ENCODE results near the gene MVB12B. TPM values are rescaled to one million over a fixed set of nuclear protein-coding genes. Genes with fewer than 3 reads are reported as not detected.

Gene MVB12B
- total RNA-seq, 1 experiment from 2014 or later: 9.4 TPM

DNA sequence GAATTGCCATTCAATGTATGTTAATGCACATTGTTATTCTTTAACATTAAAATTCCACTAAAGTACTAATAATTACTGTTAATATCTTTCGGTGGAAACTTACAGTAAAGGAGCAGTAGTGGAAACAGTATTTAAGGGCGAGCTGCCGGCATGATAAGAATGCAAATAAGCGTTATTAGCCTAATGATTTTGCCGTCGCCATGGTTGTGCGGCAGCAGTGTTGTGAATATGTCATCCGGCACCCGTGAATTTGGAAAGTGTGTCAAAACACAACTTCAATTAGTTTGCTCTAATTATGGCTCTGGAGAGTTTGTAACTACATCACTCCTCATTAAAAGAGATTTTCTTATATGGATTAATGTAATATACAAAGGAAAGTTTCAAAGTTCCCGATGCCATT lies 81.4 kb downstream of the MVB12B start:
- intact Hi-C loops (cut with micrococcal nuclease; ENCODE audit: unreplicated experiment): no loop called here
- ChIA-PET CTCF (no interaction called here), POLR2A (no interaction called here)
- no peaks in the 10 kb centered on the region for H3K9me3 ChIP-seq (ENCODE audit: control insufficient read depth, insufficient read depth, low read depth, low read length)
- H3K27me3 ChIP-seq (ENCODE audit: control insufficient read depth, insufficient read depth, low read length): no peaks in the 10 kb centered on the region
- H3K4me1 ChIP-seq (ENCODE audit: control insufficient read depth, insufficient read depth, low read length): no peaks in the 10 kb centered on the region
- TF ChIP-seq SIN3A (IDR thresholded peaks at IDR 0.05; ENCODE audit: borderline replicate concordance, insufficient read depth, low read depth, low read length): no peak
- no peak for TF ChIP-seq TCF7L2 (IDR thresholded peaks at IDR 0.05; ENCODE audit: low read depth, low read length)
- no peak for TF ChIP-seq POLR2AphosphoS5 (IDR thresholded peaks at IDR 0.05; ENCODE audit: low read depth, low read length)
- TF ChIP-seq, protein P1, sequence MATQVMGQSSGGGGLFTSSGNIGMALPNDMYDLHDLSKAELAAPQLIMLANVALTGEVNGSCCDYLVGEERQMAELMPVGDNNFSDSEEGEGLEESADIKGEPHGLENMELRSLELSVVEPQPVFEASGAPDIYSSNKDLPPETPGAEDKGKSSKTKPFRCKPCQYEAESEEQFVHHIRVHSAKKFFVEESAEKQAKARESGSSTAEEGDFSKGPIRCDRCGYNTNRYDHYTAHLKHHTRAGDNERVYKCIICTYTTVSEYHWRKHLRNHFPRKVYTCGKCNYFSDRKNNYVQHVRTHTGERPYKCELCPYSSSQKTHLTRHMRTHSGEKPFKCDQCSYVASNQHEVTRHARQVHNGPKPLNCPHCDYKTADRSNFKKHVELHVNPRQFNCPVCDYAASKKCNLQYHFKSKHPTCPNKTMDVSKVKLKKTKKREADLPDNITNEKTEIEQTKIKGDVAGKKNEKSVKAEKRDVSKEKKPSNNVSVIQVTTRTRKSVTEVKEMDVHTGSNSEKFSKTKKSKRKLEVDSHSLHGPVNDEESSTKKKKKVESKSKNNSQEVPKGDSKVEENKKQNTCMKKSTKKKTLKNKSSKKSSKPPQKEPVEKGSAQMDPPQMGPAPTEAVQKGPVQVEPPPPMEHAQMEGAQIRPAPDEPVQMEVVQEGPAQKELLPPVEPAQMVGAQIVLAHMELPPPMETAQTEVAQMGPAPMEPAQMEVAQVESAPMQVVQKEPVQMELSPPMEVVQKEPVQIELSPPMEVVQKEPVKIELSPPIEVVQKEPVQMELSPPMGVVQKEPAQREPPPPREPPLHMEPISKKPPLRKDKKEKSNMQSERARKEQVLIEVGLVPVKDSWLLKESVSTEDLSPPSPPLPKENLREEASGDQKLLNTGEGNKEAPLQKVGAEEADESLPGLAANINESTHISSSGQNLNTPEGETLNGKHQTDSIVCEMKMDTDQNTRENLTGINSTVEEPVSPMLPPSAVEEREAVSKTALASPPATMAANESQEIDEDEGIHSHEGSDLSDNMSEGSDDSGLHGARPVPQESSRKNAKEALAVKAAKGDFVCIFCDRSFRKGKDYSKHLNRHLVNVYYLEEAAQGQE (IDR thresholded peaks at IDR 0.05; ENCODE audit: insufficient read depth in 1 of 2, low read depth in 2 of 2, low read length in 1 of 2): no peak
- TF ChIP-seq, protein P2, sequence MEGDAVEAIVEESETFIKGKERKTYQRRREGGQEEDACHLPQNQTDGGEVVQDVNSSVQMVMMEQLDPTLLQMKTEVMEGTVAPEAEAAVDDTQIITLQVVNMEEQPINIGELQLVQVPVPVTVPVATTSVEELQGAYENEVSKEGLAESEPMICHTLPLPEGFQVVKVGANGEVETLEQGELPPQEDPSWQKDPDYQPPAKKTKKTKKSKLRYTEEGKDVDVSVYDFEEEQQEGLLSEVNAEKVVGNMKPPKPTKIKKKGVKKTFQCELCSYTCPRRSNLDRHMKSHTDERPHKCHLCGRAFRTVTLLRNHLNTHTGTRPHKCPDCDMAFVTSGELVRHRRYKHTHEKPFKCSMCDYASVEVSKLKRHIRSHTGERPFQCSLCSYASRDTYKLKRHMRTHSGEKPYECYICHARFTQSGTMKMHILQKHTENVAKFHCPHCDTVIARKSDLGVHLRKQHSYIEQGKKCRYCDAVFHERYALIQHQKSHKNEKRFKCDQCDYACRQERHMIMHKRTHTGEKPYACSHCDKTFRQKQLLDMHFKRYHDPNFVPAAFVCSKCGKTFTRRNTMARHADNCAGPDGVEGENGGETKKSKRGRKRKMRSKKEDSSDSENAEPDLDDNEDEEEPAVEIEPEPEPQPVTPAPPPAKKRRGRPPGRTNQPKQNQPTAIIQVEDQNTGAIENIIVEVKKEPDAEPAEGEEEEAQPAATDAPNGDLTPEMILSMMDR (IDR thresholded peaks at IDR 0.05): no peak
- H3K36me3 ChIP-seq (ENCODE audit: control insufficient read depth, insufficient read depth, low read length): no peaks in the 10 kb centered on the region
- ATAC-seq (no peak), DNase-seq (ENCODE audit: low read depth, low spot score) (no peak)
- in situ Hi-C loops (cut with HindIII; ENCODE audit: low pct_unique_long_range_greater_than_20kb, low sequenced_read_pairs): no loop called here
- BruUV-seq (replicated peaks): no TSS peak
- no peak overlapping the region for H3K4me3 ChIP-seq (ENCODE audit: low read depth in 2 of 2, low read length in 2 of 2)
- no peak overlapping the region for H3K27ac ChIP-seq (ENCODE audit: low read length)

DNA sequence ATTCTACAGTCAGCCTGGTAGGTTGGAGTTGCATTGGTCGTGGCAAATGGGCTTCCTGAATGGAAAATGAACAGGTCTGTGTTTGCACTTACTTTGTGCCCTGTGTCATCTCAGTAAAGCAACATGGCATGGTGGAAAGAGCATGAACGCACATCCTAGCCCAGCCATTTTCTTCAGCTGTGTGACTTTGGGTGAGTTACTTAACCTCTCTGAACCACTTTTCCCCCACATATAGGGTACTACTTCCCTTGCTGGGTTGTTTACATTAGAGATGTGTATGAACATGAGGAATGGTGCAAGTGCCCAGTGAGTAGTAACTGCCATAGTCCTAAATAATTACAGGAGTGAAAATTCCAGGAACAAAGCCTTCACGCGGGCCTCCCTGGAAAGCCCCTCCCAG lies 83.6 kb downstream of the MVB12B start:
- in situ Hi-C loops (cut with HindIII; ENCODE audit: low pct_unique_long_range_greater_than_20kb, low sequenced_read_pairs): no loop called here
- CTCF ChIA-PET: no interaction called here
- no TSS peak for BruUV-seq (replicated peaks)
- intact Hi-C loops (cut with micrococcal nuclease; ENCODE audit: unreplicated experiment): no loop called here
- H3K27ac ChIP-seq (ENCODE audit: low read length): no peak overlapping the region
- H3K9me3 ChIP-seq (ENCODE audit: control insufficient read depth, insufficient read depth, low read depth, low read length): no peaks in the 10 kb centered on the region
- no peak for ATAC-seq
- no peaks in the 10 kb centered on the region for H3K4me1 ChIP-seq (ENCODE audit: control insufficient read depth, insufficient read depth, low read length)
- no peaks in the 10 kb centered on the region for H3K36me3 ChIP-seq (ENCODE audit: control insufficient read depth, insufficient read depth, low read length)
- POLR2A ChIA-PET: no interaction called here
- no peaks in the 10 kb centered on the region for H3K27me3 ChIP-seq (ENCODE audit: control insufficient read depth, insufficient read depth, low read length)
- TF ChIP-seq TCF7L2 (IDR thresholded peaks at IDR 0.05; ENCODE audit: low read depth, low read length): no peak
- TF ChIP-seq, protein P2 (IDR thresholded peaks at IDR 0.05): no peak
- TF ChIP-seq, protein P1 (IDR thresholded peaks at IDR 0.05; ENCODE audit: insufficient read depth in 1 of 2, low read depth in 2 of 2, low read length in 1 of 2): no peak
- TF ChIP-seq SIN3A (IDR thresholded peaks at IDR 0.05; ENCODE audit: borderline replicate concordance, insufficient read depth, low read depth, low read length): no peak
- no peak for TF ChIP-seq POLR2AphosphoS5 (IDR thresholded peaks at IDR 0.05; ENCODE audit: low read depth, low read length)
- no peak overlapping the region for H3K4me3 ChIP-seq (ENCODE audit: low read depth in 2 of 2, low read length in 2 of 2)
- DNase-seq (ENCODE audit: low read depth, low spot score): no peak
